OCI-LY7 (cell line): Measurements from ENCODE around the gene PHACTR1. TPM values are rescaled to one million over a fixed set of nuclear protein-coding genes. Genes with fewer than 3 reads are reported as not detected.

Source experiments
- BruUV-seq: library from RNA; stranded (reverse); fragments of 400-500 nt; replicated peaks from 2 replicates; lab custom pipeline; 2021; lab: Mats Ljungman, UMichigan
- CTCF ChIA-PET: fragments of 300-600 bp; sonication (Branson Sonifier 250); formaldehyde crosslinking; loops from one replicate; lab custom pipeline; 2022; ENCODE audit warnings: antibody characterized with exemption; ENCODE audit not compliant: unreplicated experiment; lab: Charles Lee
- POLR2A ChIA-PET: fragments of 300-600 bp; sonication (Branson Sonifier 250); formaldehyde crosslinking; loops from one replicate; lab custom pipeline; 2022; ENCODE audit warnings: antibody characterized with exemption; lab: Charles Lee
- DNase-seq: peaks from one replicate; pipeline ENCODE4 v3.0.0-alpha.2; 2015; ENCODE audit warnings: low spot score
- H2AFZ ChIP-seq: fragments of 200-600 bp; sonication (generic), shearing (Covaris generic); 2 replicates; pipeline ENCODE4 v1.6.1; 2014; ENCODE audit warnings: mild to moderate bottlenecking, antibody characterized with exemption, low read length, moderate library complexity
- H3K27ac ChIP-seq: fragments of 200-600 bp; sonication (generic); 2 replicates; pipeline ENCODE4 v1.5.1; 2014; ENCODE audit warnings: mixed run types, low read depth, mild to moderate bottlenecking, moderate library complexity, low read length, inconsistent platforms; ENCODE audit not compliant: poor library complexity, severe bottlenecking
- H3K36me3 ChIP-seq: fragments of 200-600 bp; sonication (generic); 2 replicates; pipeline ENCODE4 v1.6.1; 2014; ENCODE audit warnings: mild to moderate bottlenecking, antibody characterized with exemption, low read length, moderate library complexity, mixed read lengths; ENCODE audit not compliant: insufficient read depth
- H3K4me1 ChIP-seq: fragments of 200-600 bp; sonication (generic); 2 replicates; pipeline ENCODE4 v1.5.1; 2014; ENCODE audit warnings: mild to moderate bottlenecking, low read length; ENCODE audit not compliant: insufficient read depth, poor library complexity, severe bottlenecking
- H3K4me2 ChIP-seq: fragments of 200-600 bp; sonication (generic); 2 replicates; pipeline ENCODE4 v1.6.1; 2014; ENCODE audit warnings: mild to moderate bottlenecking, low read length
- H3K4me3 ChIP-seq: fragments of 200-600 bp; sonication (generic); 2 replicates; pipeline ENCODE4 v1.5.1; 2014; ENCODE audit warnings: mild to moderate bottlenecking, low read depth, low read length; ENCODE audit not compliant: poor library complexity, severe bottlenecking
- H3K79me2 ChIP-seq: fragments of 200-600 bp; sonication (generic); 2 replicates; pipeline ENCODE4 v1.6.1; 2016; ENCODE audit warnings: low read depth, mild to moderate bottlenecking, low read length, moderate library complexity, mixed read lengths; ENCODE audit not compliant: insufficient read depth
- H3K9me2 ChIP-seq: fragments of 200-600 bp; sonication (generic); 2 replicates; pipeline ENCODE4 v1.6.1; 2016; ENCODE audit warnings: mild to moderate bottlenecking, low read length, mixed read lengths; ENCODE audit not compliant: insufficient read depth
- H3K9me3 ChIP-seq: fragments of 200-600 bp; sonication (generic); 2 replicates; pipeline ENCODE4 v1.6.1; 2014; ENCODE audit warnings: mild to moderate bottlenecking, mixed run types, low read length, mixed read lengths
- H4K20me1 ChIP-seq: fragments of 200-600 bp; sonication (generic); 2 replicates; pipeline ENCODE4 v1.6.1; 2014; ENCODE audit warnings: mild to moderate bottlenecking, antibody characterized with exemption, low read length, moderate library complexity, mixed read lengths; ENCODE audit not compliant: insufficient read depth
- EZH2phosphoT487 ChIP-seq: fragments of 200-600 bp; sonication (generic); IDR thresholded peaks from 2 replicates; pipeline ENCODE4 v1.6.1; 2018; ENCODE audit warnings: low read depth, borderline replicate concordance, mild to moderate bottlenecking, mixed run types, antibody characterized with exemption, low read length, moderate library complexity, mixed read lengths
- intact Hi-C: fragments of 100-400 bp; cut with micrococcal nuclease; formaldehyde crosslinking; loops from one replicate; pipeline ENCODE4 v1.10.0; 2022; ENCODE audit not compliant: unreplicated experiment
- total RNA-seq, 2 experiments: library from RNA; depleted of rRNA in 1 of 2; stranded (reverse); fragments of >200 nt in 1 of 2; shearing (Covaris generic) in 1 of 2; gene quantifications; 2 replicates each; pipeline ENCODE4 v1.2.3, GENCODE V29; 2014 to 2022
- TF ChIP-seq, protein P1 (sequence below): fragments of 200-600 bp; sonication (generic); conservative IDR thresholded peaks from 2 replicates; pipeline ENCODE4 v1.5.1; 2014; ENCODE audit warnings: mild to moderate bottlenecking, antibody characterized with exemption, low read length, moderate library complexity, mixed read lengths

PHACTR1 gene
- total RNA-seq, 2 experiments from 2014 or later, result 25.1 to 46.6 TPM

DNA sequence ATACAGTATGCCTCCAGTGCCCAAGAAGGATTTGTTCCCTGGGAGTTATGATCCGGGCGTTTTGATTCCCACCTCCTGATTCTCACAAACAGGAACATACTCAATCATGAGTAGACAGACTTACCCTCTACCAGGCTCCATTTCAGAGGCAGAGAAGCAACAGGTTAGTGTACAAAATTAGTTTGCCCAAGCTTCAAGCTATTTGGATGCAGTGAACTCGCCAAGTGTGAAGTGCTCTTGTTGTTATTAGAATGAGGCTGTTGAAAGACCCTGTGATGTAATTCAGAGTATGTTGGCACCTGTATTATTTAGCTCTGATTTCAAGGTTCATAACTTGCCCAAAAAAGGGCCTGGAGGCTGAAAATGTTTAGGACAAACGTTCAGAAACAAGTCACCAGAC, 247.0 kb downstream of the PHACTR1 start:
- no peak overlapping the region for H3K27ac ChIP-seq
- H3K79me2 ChIP-seq, result no peaks in the 10 kb centered on the region
- no peaks in the 10 kb centered on the region for H3K36me3 ChIP-seq
- ChIA-PET CTCF (no interaction called here), POLR2A (interaction anchor here (0.6 kb wide), 1 partner anchor 55 kb away, joined by 3 read pairs; no protein-coding TSS in a partner anchor)
- no peaks in the 10 kb centered on the region for H3K4me1 ChIP-seq
- TF ChIP-seq, protein P1, sequence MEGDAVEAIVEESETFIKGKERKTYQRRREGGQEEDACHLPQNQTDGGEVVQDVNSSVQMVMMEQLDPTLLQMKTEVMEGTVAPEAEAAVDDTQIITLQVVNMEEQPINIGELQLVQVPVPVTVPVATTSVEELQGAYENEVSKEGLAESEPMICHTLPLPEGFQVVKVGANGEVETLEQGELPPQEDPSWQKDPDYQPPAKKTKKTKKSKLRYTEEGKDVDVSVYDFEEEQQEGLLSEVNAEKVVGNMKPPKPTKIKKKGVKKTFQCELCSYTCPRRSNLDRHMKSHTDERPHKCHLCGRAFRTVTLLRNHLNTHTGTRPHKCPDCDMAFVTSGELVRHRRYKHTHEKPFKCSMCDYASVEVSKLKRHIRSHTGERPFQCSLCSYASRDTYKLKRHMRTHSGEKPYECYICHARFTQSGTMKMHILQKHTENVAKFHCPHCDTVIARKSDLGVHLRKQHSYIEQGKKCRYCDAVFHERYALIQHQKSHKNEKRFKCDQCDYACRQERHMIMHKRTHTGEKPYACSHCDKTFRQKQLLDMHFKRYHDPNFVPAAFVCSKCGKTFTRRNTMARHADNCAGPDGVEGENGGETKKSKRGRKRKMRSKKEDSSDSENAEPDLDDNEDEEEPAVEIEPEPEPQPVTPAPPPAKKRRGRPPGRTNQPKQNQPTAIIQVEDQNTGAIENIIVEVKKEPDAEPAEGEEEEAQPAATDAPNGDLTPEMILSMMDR, result no peak
- no peak for TF ChIP-seq EZH2phosphoT487
- no TSS peak for BruUV-seq
- no peaks in the 10 kb centered on the region for H3K9me2 ChIP-seq
- no peak for DNase-seq
- H3K9me3 ChIP-seq, result no peaks in the 10 kb centered on the region
- no peaks in the 10 kb centered on the region for H4K20me1 ChIP-seq
- H2AFZ ChIP-seq, result no peak overlapping the region
- H3K4me2 ChIP-seq, result no peak overlapping the region
- intact Hi-C loops, result no loop called here
- no peak overlapping the region for H3K4me3 ChIP-seq

DNA sequence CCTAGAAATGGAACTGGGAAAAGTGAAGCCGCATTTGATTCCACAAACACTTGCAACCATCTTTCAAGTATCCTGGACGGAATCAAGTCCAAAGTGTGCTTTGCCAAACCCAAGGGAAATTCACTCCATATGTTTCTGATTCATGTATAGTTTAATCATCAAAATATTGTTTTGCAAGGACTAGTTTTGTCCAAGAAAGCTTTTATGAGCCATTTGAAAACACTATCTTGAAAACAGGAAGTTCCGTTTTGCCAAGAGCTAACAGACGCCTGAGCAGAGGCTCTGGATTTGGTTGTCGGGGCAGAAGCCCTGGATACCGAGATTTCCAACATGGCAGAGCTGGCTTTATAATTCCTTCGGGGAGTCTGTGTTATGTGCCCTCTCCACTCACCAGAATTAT, 251.1 kb downstream of the PHACTR1 start:
- TF ChIP-seq, protein P1, result no peak
- no peak for TF ChIP-seq EZH2phosphoT487
- POLR2A ChIA-PET, result interaction anchor here (0.5 kb wide), 1 partner anchor 190 kb away, joined by 3 read pairs; no protein-coding TSS in a partner anchor

DNA sequence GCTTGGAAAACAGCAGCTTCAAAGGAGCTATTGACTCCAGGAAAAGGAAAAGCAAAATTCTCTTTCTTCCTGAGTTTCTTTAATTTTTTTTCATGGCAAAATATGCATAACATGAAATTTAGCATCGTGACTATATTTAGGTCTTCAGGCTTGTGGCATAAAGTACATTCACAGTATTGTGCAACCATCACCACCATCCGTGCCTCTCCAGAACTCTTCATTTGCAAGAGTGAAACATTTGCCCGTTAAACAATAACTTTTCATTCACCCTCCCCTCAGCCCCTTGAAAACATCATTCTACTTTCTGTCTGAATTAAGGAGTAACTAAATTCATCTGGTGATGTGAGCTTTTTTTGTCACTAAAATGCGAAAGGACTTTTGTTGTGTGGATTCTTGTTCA, 251.7 kb downstream of the PHACTR1 start:
- CTCF ChIA-PET, result no interaction called here

More for the DNA sequence above, 251.1 kb downstream of the PHACTR1 start:
- Histone ChIP-seq H2AFZ (no peak overlapping the region), H3K9me3 (no peaks in the 10 kb centered on the region), H3K9me2 (no peaks in the 10 kb centered on the region), H3K79me2 (no peaks in the 10 kb centered on the region), H4K20me1 (no peaks in the 10 kb centered on the region), H3K4me3 (no peak overlapping the region), H3K4me2 (no peak overlapping the region), H3K27ac (no peak overlapping the region), H3K36me3 (no peaks in the 10 kb centered on the region), H3K4me1 (no peaks in the 10 kb centered on the region)
- BruUV-seq, result no TSS peak
- CTCF ChIA-PET, result no interaction called here
- intact Hi-C loops, result no loop called here
- DNase-seq, result no peak

More for the DNA sequence above, 251.7 kb downstream of the PHACTR1 start:
- no peak overlapping the region for H3K4me2 ChIP-seq
- no peak overlapping the region for H3K4me3 ChIP-seq
- DNase-seq, result no peak
- POLR2A ChIA-PET, result no interaction called here
- intact Hi-C loops, result no loop called here
- no peaks in the 10 kb centered on the region for H3K9me3 ChIP-seq
- H3K79me2 ChIP-seq, result no peaks in the 10 kb centered on the region
- H3K9me2 ChIP-seq, result no peaks in the 10 kb centered on the region
- H3K27ac ChIP-seq, result no peak overlapping the region
- no peaks in the 10 kb centered on the region for H3K4me1 ChIP-seq
- TF ChIP-seq EZH2phosphoT487, result no peak
- TF ChIP-seq, protein P1, result no peak
- H2AFZ ChIP-seq, result no peak overlapping the region
- no peaks in the 10 kb centered on the region for H4K20me1 ChIP-seq
- no peaks in the 10 kb centered on the region for H3K36me3 ChIP-seq
- BruUV-seq, result no TSS peak
